Panc1 (cell line): ENCODE data around the gene PMS1.

Experiments
- POLR2AphosphoS5 ChIP-seq: IDR thresholded peaks from 2 replicates; pipeline ENCODE4 v1.6.1; 2012; ENCODE audit warnings: mild to moderate bottlenecking, low read depth, low read length, moderate library complexity
- REST ChIP-seq, 2 experiments: IDR thresholded peaks; 2 replicates each; pipeline ENCODE4 v1.6.1; 2011 to 2012; ENCODE audit warnings: low read depth in 2 of 2, control low read depth in 1 of 2, low read length in 1 of 2, mild to moderate bottlenecking in 1 of 2, moderate library complexity in 1 of 2; ENCODE audit not compliant: insufficient read depth in 1 of 2
- SIN3A ChIP-seq: IDR thresholded peaks from 2 replicates; pipeline ENCODE4 v1.6.1; 2012; ENCODE audit warnings: low read depth, mild to moderate bottlenecking, low read length, moderate library complexity, borderline replicate concordance; ENCODE audit not compliant: insufficient read depth
- TCF7L2 ChIP-seq: IDR thresholded peaks from 2 replicates; pipeline ENCODE4 v1.6.1; 2011; ENCODE audit warnings: mild to moderate bottlenecking, low read depth, low read length, inconsistent platforms
- TF ChIP-seq, protein P1 (sequence below): fragments of 450-650 bp; IDR thresholded peaks from 2 replicates; pipeline ENCODE4 v1.5.1; 2017; ENCODE audit warnings: mild to moderate bottlenecking

GRCh38 chr2:189860161-189860560 lies 75.9 kb downstream of the PMS1 start:
- TF ChIP-seq, protein P1, sequence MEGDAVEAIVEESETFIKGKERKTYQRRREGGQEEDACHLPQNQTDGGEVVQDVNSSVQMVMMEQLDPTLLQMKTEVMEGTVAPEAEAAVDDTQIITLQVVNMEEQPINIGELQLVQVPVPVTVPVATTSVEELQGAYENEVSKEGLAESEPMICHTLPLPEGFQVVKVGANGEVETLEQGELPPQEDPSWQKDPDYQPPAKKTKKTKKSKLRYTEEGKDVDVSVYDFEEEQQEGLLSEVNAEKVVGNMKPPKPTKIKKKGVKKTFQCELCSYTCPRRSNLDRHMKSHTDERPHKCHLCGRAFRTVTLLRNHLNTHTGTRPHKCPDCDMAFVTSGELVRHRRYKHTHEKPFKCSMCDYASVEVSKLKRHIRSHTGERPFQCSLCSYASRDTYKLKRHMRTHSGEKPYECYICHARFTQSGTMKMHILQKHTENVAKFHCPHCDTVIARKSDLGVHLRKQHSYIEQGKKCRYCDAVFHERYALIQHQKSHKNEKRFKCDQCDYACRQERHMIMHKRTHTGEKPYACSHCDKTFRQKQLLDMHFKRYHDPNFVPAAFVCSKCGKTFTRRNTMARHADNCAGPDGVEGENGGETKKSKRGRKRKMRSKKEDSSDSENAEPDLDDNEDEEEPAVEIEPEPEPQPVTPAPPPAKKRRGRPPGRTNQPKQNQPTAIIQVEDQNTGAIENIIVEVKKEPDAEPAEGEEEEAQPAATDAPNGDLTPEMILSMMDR: no peak
- TF ChIP-seq SIN3A: no peak
- no peak for TF ChIP-seq REST (IDR thresholded peaks at IDR 0.05; ENCODE audit: insufficient read depth in 1 of 2, low read depth in 2 of 2, low read length in 1 of 2)
- no peak for TF ChIP-seq TCF7L2
- no peak for TF ChIP-seq POLR2AphosphoS5
